GM21825 (cell line): ENCODE results near the gene MRFAP1.

ENCODE experiments used
- ATAC-seq: cut with Tn5 transposase; IDR thresholded peaks from one replicate; pipeline ENCODE4 v1.9.1; 2021; ENCODE audit warnings: mild to moderate bottlenecking, moderate library complexity; ENCODE audit not compliant: unreplicated experiment

The MRFAP1 gene

DNA sequence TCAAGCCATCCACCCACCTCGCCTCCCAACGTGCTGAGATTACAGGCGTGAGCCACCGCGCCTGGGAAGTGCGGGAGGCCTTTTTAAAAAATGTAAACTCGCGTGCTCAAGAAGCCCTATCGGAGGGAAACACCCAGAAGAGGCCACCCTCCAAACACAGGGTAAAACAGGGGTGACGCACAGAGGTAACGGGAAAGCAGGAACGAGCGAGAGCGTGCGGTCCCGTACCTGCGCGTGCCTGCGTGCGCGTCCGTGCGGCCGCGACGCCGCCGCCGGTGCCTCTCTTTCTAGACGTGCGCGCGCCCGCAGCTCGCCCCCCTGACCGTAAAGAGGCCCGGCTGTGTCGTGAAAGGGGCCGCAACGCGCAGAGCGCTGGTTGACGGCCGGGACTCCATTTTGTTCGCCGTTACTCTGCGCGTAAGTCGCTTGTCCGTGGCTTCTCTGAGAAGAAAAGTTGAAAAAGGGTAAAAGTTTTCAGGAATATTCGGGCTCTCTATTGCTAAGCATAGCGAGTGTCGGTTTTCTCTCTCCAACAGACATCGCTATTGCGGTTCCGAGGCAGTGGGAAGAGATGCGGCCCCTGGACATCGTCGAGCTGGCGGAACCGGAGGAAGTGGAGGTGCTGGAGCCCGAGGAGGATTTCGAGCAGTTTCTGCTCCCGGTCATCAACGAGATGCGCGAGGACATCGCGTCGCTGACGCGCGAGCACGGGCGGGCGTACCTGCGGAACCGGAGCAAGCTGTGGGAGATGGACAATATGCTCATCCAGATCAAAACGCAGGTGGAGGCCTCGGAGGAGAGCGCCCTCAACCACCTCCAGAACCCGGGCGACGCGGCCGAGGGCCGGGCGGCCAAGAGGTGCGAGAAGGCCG is at the start of gene MRFAP1:
TSS of gene MRFAP1 (plus strand) at position 394 of the 872 bp plus-strand sequence. CDS start at position 572, 178 bp downstream.
- peak; percentile 83 for ATAC-seq

DNA sequence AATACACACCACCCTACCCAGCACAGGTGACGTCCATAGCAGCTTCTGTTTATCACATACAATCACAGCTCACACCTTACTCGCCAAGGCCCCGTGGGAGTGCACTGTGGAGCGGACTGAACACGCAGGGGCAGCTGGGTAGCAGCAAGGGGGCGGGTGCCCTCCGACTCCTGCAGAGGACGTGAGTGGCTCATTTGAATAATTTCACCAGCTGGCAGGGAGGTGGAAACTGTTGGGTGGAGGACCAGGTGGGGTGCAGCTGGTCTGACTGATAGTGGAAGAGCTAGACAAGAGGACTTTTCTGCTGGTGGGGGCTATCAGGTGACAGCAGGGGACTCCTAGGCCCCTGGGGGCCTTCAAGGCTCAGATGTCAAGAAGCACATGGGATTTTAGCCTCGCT is 49.2 kb upstream of the MRFAP1 start:
- ATAC-seq = no peak

DNA sequence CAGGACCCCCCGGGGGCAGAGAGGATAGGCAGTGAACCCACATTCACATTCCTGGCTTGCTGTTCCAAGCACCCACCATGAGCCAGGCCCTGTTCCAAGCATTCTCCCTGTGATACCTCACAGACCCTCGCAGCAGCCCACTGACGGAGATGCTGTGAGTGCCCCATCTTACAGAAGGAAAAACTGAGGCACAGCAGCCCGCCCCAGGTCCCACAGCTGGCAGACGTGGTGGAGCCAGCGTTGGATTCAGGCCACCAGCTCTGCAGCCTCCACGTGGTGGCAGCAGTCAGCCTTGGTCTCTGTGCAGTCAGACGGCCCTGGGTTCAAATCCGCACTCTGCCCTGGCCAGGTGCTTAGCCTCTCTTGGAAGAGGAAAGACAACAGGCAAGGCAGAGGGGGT is 48.7 kb upstream of the MRFAP1 start:
- no peak for ATAC-seq

- ATAC-seq = no peak
These were observed 47.5 kb upstream of the MRFAP1 start for GRCh38 chr4:6592804-6593563.

DNA sequence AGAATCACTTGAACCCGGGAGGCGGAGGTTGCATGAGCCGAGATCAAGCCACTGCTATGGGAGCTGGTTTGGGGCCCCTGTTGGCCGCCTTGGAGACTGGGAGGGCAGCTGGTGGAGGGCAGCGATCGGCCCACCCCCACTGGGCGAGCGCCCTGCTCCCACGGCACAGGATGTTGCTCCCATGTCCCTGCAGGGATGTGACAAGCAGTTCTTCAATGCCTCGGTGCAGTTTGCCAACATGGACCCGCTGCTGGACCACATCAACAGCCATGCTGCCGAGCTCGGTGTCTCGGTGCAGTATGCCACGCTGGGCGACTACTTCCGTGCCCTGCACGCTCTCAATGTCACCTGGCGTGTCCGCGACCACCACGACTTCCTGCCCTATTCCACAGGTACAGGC is 46.1 kb upstream of the MRFAP1 start:
- ATAC-seq = no peak

DNA sequence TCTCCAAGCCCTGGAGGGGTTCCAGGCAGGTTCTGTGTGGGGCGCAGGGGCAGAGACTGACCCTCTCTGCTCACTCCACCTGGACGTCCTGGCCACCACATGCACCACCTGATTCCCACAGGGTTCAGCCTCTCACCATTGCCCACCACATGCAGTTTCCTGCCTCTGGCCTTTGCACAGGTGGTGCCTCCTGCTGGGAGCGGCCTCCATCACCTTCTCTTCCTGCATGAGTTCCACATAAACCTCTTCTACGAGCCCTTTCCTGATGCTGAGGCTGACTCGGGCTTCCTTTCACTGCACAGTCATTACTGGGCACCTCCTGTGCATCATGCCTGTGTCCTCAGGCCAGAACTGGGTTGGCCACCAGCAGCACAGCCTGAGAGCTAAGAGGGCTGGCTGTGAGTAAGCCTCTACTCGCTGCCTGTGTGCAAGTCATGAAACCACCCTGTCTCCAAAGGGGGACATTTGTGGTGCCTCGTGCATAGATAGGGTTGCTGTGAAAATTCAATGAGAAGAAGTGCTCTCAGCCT is 45.6 kb upstream of the MRFAP1 start:
- ATAC-seq = no peak

- ATAC-seq = no peak
These were observed 44.5 kb upstream of the MRFAP1 start for GRCh38 chr4:6595897-6596537.

GRCh38 chr4:6596948-6597347 is 43.5 kb upstream of the MRFAP1 start:
- no peak for ATAC-seq

- ATAC-seq = no peak
These were observed 42.4 kb upstream of the MRFAP1 start for GRCh38 chr4:6598127-6598526.

GRCh38 chr4:6598641-6599040 is 41.8 kb upstream of the MRFAP1 start:
- ATAC-seq = no peak

DNA sequence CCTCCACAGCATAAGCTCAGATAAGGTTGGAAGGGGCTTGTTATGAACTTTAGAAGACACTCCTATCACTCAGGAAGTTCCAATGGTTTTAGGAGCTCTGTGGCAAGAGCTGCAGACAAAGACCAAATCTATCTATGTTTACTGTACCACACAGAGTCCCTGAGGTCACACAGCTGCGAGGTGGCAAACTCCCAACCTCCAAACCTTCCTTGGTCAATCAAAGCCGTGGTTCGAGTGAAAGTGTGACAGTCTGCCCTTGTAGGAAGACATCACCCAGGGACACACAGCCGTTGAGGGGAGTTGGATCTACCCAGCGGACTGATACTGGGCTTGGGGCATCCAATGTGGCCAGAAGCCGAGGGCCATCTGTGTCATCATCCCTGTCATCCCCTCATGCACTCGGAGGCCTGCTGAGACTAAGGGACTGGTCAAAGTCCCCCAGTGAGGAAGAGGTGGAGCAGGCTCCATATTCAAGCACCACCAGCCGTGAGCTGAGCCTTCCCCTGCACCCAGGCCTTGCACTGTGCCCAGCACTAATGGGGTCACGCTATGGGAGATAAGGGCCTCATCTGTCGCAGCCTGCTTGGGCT is 38.7 kb upstream of the MRFAP1 start:
- no peak for ATAC-seq

GRCh38 chr4:6602289-6602688 is 38.2 kb upstream of the MRFAP1 start:
- ATAC-seq = no peak

DNA sequence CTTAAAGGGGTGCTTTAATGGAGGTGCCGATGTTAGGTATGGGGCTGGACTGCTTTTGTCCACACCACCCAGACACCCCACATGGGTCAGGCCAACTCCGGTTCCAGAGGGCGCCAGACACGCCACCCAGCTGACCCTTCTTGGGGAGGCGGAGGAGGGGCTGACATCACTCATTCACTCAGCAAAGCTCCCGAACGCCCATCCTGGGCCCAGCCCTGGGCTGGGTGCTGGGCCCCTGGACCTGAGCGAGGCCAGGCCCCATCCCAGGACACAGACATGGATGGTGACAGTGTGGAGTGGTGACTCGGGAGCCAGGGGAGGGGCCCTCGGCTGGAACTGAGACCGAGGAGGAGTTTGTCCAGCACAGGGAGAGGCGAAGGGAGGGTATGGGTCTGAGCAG is 37.4 kb upstream of the MRFAP1 start:
- ATAC-seq = no peak

GRCh38 chr4:6605114-6605513 is 35.4 kb upstream of the MRFAP1 start:
- ATAC-seq = no peak

DNA sequence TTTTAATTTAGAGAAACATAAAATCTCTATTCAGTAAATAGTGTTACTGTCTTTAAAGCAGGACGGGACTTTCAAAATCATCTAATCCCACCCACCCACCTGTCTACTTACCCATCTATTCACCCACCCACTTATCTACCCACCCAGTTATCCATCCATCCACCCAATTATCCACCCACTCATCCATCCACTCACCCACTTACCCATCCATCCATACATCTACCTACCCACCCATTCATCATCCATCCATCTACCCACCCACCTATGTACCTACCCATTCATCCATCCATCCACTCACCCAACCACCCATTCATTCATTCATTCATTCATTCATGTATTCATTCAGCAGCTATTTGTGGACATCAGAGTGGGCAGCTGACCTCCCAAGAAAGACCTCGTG is 34.9 kb upstream of the MRFAP1 start:
- no peak for ATAC-seq

- ATAC-seq = no peak
These were observed 33.8 kb upstream of the MRFAP1 start for GRCh38 chr4:6606465-6607235.

- no peak for ATAC-seq
These were observed 33.0 kb upstream of the MRFAP1 start for GRCh38 chr4:6607368-6608055.

DNA sequence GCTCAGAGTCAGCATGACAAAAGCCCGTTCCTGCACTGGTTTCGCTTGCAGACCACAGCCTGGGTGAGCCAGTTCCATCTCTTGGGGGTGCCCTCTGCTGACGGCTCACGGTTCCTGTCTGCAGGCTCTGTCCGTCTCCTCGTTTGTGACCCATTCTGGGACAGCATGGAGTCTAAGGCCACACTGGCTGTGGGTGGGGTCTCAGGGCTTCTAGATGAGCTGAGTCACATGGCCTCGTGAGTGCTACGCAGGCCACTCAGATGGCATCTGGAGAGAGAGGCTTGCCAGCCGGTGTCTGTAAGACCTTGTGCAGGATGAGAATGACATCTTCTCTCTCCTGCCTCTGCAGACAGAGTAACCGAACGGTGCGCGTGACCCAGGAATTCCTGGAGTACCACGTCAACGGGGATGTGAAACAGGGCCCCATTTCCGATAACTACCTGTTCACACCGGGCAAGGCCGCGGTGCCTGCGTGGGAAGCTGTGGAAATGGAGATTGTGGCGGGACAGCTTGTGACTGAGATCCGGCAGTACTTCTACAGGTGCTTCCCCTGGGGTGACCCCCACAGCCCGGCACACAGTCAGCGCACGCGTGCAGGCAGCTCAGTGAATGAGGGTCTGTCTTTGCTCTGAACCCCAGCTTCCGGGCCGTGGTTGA is 31.6 kb upstream of the MRFAP1 start:
- ATAC-seq = no peak

GRCh38 chr4:6609415-6610079 is 30.9 kb upstream of the MRFAP1 start:
- ATAC-seq = no peak
